NB4 (cell line): Measurements from ENCODE around the gene TEAD1.

ENCODE experiments used
- CTCF ChIP-seq: IDR thresholded peaks from one replicate; pipeline ENCODE4 v1.5.1; 2012; ENCODE audit warnings: low read depth, low read length
- MAX ChIP-seq: IDR thresholded peaks from 2 replicates; pipeline ENCODE4 v1.6.1; 2011; ENCODE audit warnings: low read depth, low read length
- MYC ChIP-seq: IDR thresholded peaks from 2 replicates; pipeline ENCODE4 v1.6.1; 2011; ENCODE audit warnings: low read depth, low read length
- POLR2A ChIP-seq: IDR thresholded peaks from 2 replicates; pipeline ENCODE4 v1.6.1; 2011; ENCODE audit warnings: mild to moderate bottlenecking; ENCODE audit not compliant: insufficient read length; ENCODE audit errors: extremely low read depth

- TF ChIP-seq MAX: no peak
- no peak for TF ChIP-seq CTCF
- TF ChIP-seq POLR2A: no peak
- TF ChIP-seq MYC: no peak
Measured at GRCh38 chr11:12966002-12966401, 291.8 kb downstream of the TEAD1 start.
